Spinal cord (tissue), 10 donors: ENCODE results near the gene GKAP1. TPM values are rescaled to one million over a fixed set of nuclear protein-coding genes. Genes with fewer than 3 reads are reported as not detected.
"Not testable (repeated sequence)": the region's sequence is repeated elsewhere in the genome, so short reads cannot be mapped to it uniquely, and the experiment has no call there.

ENCODE experiments used
- DNase-seq, 6 donors: peaks; one replicate each; pipeline versions ENCODE4 v3.0.0 to v3.0.0-alpha.2; 2013 to 2015; ENCODE audit warnings: low spot score in 6 of 6, low read depth in 4 of 6
- H3K27ac ChIP-seq: one replicate; pipeline ENCODE4 v1.5.1; 2013; ENCODE audit warnings: low read depth, low read length, control low read depth
- H3K27me3 ChIP-seq: one replicate; pipeline ENCODE4 v1.6.1; 2013; ENCODE audit warnings: low read length; ENCODE audit not compliant: control insufficient read depth, insufficient read depth
- H3K36me3 ChIP-seq: one replicate; pipeline ENCODE4 v1.6.1; 2013; ENCODE audit warnings: low read length; ENCODE audit not compliant: control insufficient read depth, insufficient read depth
- H3K4me1 ChIP-seq: one replicate; pipeline ENCODE4 v1.6.1; 2013; ENCODE audit warnings: low read length; ENCODE audit not compliant: control insufficient read depth, insufficient read depth
- H3K4me3 ChIP-seq: one replicate; pipeline ENCODE4 v1.5.1; 2013; ENCODE audit warnings: low read depth, low read length, control low read depth
- H3K9me3 ChIP-seq: one replicate; pipeline ENCODE4 v1.6.1; 2013; ENCODE audit warnings: low read length; ENCODE audit not compliant: control insufficient read depth, insufficient read depth
- WGBS: methylation state at CpG from one replicate; pipeline ENCODE4 v1.1.5; 2013; ENCODE audit warnings: missing lambda C conversion rate; ENCODE audit not compliant: insufficient coverage; 5-methylcytosine and 5-hydroxymethylcytosine counted together
- polyA plus RNA-seq, 2 donors: library from polyadenylated mRNA; unstranded; fragments of 120-200 nt; gene quantifications; one replicate each; pipeline ENCODE4 v1.2.1, GENCODE V29; 2013; ENCODE audit not compliant: insufficient read length in 2 of 2
- total RNA-seq, 2 donors: library from RNA; depleted of rRNA in 1 of 2; stranded (reverse); fragments of 120-200 nt in 1 of 2; fragments of >200 nt in 1 of 2; gene quantifications; one replicate each; pipeline versions ENCODE4 v1.2.3 to v1.2.4, GENCODE V29; 2013 to 2014
- donor health status: healthy.

The GKAP1 gene
- total and polyA plus RNA-seq, 4 donors = 14.8 to 26.7 (median 20.5) TPM

DNA sequence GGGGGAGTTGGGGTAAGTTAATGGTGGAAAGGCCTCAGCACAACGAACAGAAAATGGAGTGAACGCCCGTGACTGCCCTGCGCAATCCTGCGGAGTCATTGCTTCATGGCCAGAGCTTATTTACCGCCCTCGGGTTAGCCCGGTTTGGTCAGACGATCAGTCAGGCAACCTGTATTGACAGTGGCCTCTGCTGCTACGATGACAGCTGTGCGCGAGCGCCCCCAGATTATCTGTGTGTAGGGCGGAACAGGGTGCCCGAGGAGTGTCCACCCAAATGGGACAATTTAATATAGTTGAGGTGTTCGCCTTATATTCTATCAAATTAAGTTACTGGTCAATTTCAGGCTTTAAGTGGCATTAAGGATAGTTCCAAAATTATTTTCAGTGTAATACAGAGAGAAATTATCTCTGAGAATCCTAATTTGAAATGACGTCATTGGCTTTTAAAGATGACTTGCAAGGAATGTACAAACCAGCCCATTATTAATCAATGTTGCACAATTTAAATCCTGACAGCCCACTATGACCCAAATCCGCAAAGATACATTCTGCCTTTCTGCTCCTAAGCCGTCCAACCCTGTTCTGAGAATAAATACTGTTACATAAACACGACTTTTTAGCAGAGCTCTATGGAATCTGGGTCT, 108.9 kb downstream of the GKAP1 start:
- Histone ChIP-seq H3K36me3 (no peaks in the 10 kb centered on the region), H3K27ac (peak overlapping the region; percentile 96), H3K9me3 (peaks cover 3% of the 10 kb centered on the region), H3K4me3 (peak overlapping the region; percentile 97), H3K4me1 (peaks cover 4% of the 10 kb centered on the region), H3K27me3 (no peaks in the 10 kb centered on the region)
- peak in 3 of 6 donors; percentile 48 to 91 (median 81) for DNase-seq
- 20% methylated on average over 12 of the region's 20 CpGs for WGBS

DNA sequence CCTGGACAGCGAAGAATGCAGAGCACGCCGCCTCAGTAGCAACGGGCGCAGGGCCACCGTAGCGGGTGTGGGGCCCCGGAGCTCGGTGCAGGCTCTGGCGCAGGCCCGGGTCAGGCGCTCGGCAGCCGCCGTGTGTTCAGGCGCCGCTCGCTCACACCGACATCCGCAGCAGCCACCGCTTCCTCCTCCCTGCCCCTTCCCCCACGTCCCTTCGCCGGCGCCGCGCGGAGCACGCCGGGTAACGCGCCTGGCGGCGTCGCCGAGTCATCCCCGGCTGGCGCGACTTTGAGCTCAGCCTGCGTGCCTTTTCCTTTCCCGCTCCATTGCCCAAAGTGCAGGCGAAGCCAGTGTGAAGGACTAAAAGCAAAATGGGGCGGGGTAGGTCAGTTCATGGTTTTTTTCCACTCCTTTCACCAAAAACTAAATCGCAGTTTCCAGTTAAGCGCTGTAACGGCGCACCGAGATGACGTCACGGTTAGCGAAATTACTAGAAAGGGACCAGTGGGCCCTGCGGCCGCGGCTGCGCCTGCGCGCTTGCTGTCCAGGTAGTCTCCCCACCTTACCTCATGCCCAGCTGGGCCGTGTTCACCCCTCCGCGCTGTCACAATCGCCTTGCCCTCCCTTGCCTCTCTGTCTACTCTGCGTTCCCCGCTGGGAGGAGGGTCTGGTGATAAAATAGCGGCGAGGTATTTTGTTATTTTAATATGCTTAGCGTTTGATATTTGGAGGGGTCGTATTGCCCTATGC, 109.6 kb downstream of the GKAP1 start, which contains the start of gene UBQLN1:
TSS of gene UBQLN1 (minus strand) at position 191 of the 747 bp plus-strand sequence. CDS start 279 bp downstream, outside the sequence.
- Histone ChIP-seq H3K27me3 (no peaks in the 10 kb centered on the region), H3K4me3 (peak within 1 kb of the TSS; percentile 97), H3K9me3 (peaks cover 3% of the 10 kb centered on the region), H3K36me3 (no peaks in the 10 kb centered on the region), H3K27ac (peak within 1 kb of the TSS; percentile 96), H3K4me1 (peaks cover 4% of the 10 kb centered on the region)
- peak; percentile 93 to 98 (median 96) for DNase-seq
- 0% methylated on average over 56 of the region's 67 CpGs for WGBS

DNA sequence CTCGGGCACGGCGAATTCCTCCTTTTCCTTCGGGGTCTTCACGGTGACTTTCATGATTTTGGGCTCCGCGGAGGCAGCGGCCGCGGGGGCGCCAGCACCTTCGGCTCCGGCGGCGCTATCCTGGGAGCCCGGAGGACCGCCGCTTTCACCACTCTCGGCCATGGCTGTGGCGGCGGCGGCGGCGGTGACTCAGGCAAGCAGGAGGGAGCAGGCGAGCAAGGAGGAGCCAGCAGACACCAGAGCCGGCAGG, 110.1 kb downstream of the GKAP1 start:
- Histone ChIP-seq H3K36me3 (no peaks in the 10 kb centered on the region), H3K9me3 (peaks cover 3% of the 10 kb centered on the region), H3K27ac (peak overlapping the region; percentile 96), H3K4me3 (peak overlapping the region; percentile 97), H3K4me1 (peaks cover 4% of the 10 kb centered on the region), H3K27me3 (no peaks in the 10 kb centered on the region)
- WGBS = 0% methylated on average over 26 of the region's 26 CpGs
- DNase-seq = peak in 1 of 6 donors; percentile 2

DNA sequence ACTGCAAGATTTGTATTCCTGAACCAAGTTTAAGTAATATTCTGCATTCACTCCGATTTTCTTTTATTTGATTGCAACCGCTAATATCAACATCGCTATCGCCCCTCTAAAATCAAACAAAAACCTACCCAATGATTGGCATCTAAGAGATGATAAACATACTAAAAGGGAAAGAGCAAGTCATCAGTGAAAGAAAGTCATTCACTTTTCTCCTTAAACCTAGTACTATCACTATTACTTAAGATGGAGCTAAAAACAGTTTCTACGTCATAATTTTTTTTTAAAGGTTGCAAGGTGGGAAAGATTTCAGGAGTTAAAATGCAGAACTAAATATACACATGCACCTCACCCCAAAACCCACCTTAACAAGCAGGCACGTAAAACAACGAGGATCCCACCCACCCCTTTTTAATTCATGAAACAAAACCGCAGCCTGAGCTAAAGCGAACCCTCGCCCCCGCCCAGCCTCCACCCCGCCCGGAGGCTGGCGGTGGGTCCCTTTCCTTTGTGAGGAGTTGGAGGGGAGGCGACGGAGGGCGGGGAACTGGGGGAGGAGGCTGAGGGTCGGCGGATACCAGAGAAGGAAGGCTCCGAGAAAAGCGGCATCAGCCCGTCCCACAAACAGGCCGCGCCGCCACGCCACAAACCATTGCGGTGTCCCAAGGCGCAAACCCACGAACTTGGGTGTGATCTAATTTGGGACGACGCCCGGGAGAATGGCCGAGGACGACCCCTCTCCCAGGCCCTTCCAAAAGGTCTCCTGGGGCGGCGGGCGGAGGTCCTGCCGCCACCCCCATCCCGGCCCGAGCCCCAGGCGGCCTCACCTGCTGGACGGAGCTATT, 110.7 kb downstream of the GKAP1 start:
- Histone ChIP-seq H3K36me3 (no peaks in the 10 kb centered on the region), H3K4me3 (peak overlapping the region; percentile 97), H3K27me3 (no peaks in the 10 kb centered on the region), H3K9me3 (peaks cover 3% of the 10 kb centered on the region), H3K27ac (peak overlapping the region; percentile 96), H3K4me1 (peaks cover 4% of the 10 kb centered on the region)
- DNase-seq = peak in 5 of 6 donors; percentile 19 to 77 (median 26)
- WGBS = 0% methylated on average over 25 of the region's 42 CpGs

DNA sequence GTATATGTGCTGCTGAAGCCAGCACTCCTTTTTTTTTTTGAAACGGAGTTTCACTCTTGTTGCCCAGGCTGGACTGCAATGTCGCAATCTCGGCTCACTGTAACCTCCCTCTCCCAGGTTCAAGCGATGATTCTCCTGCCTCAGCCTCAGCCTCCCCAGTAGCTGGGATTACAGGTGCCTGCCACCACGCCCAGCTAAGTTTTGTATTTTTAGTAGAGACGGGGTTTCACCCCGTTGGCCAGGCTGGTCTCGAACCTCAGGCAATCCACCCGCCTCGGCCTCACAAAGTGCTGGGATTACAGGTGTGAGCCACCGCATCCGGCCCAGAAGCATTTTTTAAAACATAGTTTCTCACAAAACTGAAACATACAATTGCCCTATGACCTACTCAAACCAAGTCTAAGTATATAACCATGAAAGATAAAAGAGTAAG, 112.3 kb downstream of the GKAP1 start:
- 97% methylated on average over 6 of the region's 12 CpGs for WGBS
- H3K27ac ChIP-seq, H3K36me3 ChIP-seq, H3K4me1 ChIP-seq, H3K27me3 ChIP-seq, H3K4me3 ChIP-seq, H3K9me3 ChIP-seq, DNase-seq: not testable (repeated sequence)

DNA sequence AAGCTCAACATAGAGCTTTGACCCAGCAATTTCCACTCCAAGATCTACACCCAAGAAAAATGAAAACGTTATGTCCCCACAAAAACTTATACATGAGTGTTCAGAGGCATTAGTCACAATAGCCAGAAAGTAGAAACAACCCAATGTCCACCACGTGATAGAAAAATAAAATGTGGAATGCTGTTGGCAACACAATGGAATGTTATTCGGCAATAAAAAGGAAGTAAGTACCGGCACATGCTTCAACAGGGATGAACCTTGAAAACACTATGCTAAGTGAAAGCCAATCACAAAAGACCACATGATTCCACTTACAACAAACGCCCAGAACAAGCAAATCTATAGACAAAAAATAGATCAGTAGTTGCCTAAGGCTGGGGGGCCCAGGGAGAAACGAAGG, 115.8 kb downstream of the GKAP1 start:
- Histone ChIP-seq H3K27ac (no peak overlapping the region), H3K4me3 (no peak overlapping the region), H3K27me3 (no peaks in the 10 kb centered on the region), H3K9me3 (peaks cover 3% of the 10 kb centered on the region), H3K36me3 (no peaks in the 10 kb centered on the region), H3K4me1 (no peaks in the 10 kb centered on the region)
- no peak for DNase-seq
- WGBS = 67% methylated on average over 1 of the region's 6 CpGs

DNA sequence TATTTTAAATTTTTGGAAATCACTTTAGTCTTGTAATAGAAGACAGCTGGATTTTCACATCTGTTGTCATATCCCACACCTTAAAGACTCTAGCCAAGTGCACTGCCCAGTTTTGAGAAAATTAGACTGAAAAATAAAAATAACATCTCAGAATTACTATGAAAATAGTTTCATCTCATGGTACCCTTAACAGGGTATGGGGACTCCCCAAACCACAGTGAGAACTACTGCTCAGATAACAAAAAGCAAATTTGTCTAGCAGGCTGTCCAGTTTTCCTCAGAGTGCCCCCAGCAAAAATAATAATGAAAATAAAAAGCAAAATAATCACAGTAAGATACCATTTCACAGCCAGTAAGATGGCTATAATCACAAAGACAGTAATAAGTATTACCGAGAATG, 116.3 kb downstream of the GKAP1 start:
- no peak for DNase-seq
- H3K27me3 ChIP-seq = no peaks in the 10 kb centered on the region
- H3K36me3 ChIP-seq = no peaks in the 10 kb centered on the region
- H3K27ac ChIP-seq = no peak overlapping the region
- WGBS = no CpG with 5 or more reads among the region's 1 CpG
- H3K9me3 ChIP-seq = peaks cover 3% of the 10 kb centered on the region
- H3K4me3 ChIP-seq = no peak overlapping the region
- no peaks in the 10 kb centered on the region for H3K4me1 ChIP-seq

DNA sequence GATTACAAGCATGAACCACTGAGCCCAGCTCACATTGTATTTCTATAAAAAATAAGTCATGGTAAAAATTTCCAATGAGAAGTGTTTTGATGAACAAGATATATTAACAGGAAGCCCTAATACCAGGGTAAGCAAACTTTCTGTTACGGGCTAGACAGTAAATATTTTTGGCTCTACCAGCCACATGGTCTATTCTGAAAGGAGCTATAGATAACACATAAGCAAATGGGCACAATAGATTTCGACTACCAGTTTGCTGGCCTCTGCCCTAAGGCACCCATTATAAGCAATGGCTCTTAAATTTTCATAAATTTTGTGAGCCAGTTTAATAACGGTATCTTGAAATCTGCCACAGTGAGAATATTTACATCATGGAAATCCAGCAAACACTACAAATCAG, 118.0 kb downstream of the GKAP1 start:
- 100% methylated on average over 1 of the region's 3 CpGs for WGBS
- no peak for DNase-seq
- Histone ChIP-seq H3K4me1 (no peaks in the 10 kb centered on the region), H3K36me3 (no peaks in the 10 kb centered on the region), H3K4me3 (no peak overlapping the region), H3K27ac (no peak overlapping the region), H3K27me3 (no peaks in the 10 kb centered on the region), H3K9me3 (no peaks in the 10 kb centered on the region)

DNA sequence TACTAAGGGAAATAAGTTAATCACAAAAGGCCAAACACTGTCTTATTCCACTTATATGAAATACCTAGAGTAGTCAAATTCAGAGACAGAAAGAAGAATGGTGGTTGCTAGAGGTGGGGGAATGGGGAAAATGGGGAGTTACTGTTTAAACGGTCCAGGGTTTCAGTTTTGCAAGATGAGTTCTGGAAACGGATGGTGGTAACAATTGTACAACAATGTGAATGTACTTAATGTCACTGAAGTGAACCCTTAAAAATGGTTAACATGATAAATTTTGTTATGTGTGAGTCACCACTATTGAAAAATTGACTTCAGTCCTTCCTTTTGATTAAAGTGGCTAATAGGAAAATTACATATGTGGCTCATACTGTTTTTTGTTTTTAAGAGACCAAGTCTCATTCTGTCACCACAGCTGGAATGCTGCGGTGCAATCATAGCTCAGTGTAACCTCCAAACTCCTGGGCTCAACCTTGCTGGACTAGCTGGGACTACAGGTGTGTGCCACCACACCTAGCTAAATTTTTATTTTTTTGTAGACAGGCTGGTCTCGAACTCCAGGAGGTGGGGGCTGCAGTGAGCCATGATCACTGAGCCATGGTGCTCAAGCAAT, 118.5 kb downstream of the GKAP1 start:
- H3K27me3 ChIP-seq = no peaks in the 10 kb centered on the region
- no peak overlapping the region for H3K4me3 ChIP-seq
- no peaks in the 10 kb centered on the region for H3K9me3 ChIP-seq
- H3K36me3 ChIP-seq = no peaks in the 10 kb centered on the region
- H3K27ac ChIP-seq = no peak overlapping the region
- H3K4me1 ChIP-seq = no peaks in the 10 kb centered on the region
- no peak for DNase-seq
- 79% methylated on average over 3 of the region's 4 CpGs for WGBS
